ENCODE results near the gene RBCK1.
"Not testable (repeated sequence)": the region's sequence is repeated elsewhere in the genome, so short reads cannot be mapped to it uniquely, and the experiment has no call there.

Gene RBCK1

GRCh38 chr20:384723-385122, 23.4 kb upstream of the RBCK1 start:
- Histone ChIP-seq H3K79me2 (ENCODE audit: insufficient read depth, low read length) (peaks cover 71% of the 10 kb centered on the region), H3K9ac (ENCODE audit: low read depth, low read length) (no peak overlapping the region), H3K4me1 (ENCODE audit: insufficient read depth, low read length) (peaks cover 33% of the 10 kb centered on the region), H2AFZ (ENCODE audit: low read depth, low read length) (no peak overlapping the region), H3K9me3 (ENCODE audit: insufficient read depth, low read length, severe bottlenecking) (no peaks in the 10 kb centered on the region), H3K27ac (ENCODE audit: low read length) (no peak overlapping the region; the same call in 1 of the 2 replicates), H4K20me1 (ENCODE audit: insufficient read depth, low read length) (peaks cover 47% of the 10 kb centered on the region), H3K27me3 (ENCODE audit: insufficient read depth, low read length, poor library complexity) (no peaks in the 10 kb centered on the region), H3K4me2 (ENCODE audit: insufficient read depth, low read length) (no peak overlapping the region), H3K36me3 (ENCODE audit: insufficient read depth, low read length) (peaks cover 60% of the 10 kb centered on the region), H3K4me3 (ENCODE audit: low read depth in 1 of 2, low read length in 2 of 2) (no peak overlapping the region)
- ATAC-seq (ENCODE audit: insufficient read depth, low read depth) (no peak), DNase-seq (no peak)
- no peak for TF ChIP-seq EZH2 (IDR thresholded peaks at IDR 0.05; ENCODE audit: borderline replicate concordance, low read depth, low read length, severe bottlenecking)
- TF ChIP-seq, protein P1, sequence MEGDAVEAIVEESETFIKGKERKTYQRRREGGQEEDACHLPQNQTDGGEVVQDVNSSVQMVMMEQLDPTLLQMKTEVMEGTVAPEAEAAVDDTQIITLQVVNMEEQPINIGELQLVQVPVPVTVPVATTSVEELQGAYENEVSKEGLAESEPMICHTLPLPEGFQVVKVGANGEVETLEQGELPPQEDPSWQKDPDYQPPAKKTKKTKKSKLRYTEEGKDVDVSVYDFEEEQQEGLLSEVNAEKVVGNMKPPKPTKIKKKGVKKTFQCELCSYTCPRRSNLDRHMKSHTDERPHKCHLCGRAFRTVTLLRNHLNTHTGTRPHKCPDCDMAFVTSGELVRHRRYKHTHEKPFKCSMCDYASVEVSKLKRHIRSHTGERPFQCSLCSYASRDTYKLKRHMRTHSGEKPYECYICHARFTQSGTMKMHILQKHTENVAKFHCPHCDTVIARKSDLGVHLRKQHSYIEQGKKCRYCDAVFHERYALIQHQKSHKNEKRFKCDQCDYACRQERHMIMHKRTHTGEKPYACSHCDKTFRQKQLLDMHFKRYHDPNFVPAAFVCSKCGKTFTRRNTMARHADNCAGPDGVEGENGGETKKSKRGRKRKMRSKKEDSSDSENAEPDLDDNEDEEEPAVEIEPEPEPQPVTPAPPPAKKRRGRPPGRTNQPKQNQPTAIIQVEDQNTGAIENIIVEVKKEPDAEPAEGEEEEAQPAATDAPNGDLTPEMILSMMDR (IDR thresholded peaks at IDR 0.05; ENCODE audit: borderline replicate concordance, extremely low read depth, low read length, poor library complexity, severe bottlenecking), result no peak

GRCh38 chr20:385448-385847, 22.7 kb upstream of the RBCK1 start:
- peaks cover 66% of the 10 kb centered on the region for H3K79me2 ChIP-seq (ENCODE audit: insufficient read depth, low read length)
- H3K27me3 ChIP-seq (ENCODE audit: insufficient read depth, low read length, poor library complexity), result no peaks in the 10 kb centered on the region
- DNase-seq (no peak), ATAC-seq (ENCODE audit: insufficient read depth, low read depth) (no peak)
- peaks cover 28% of the 10 kb centered on the region for H3K4me1 ChIP-seq (ENCODE audit: insufficient read depth, low read length)
- H3K4me2 ChIP-seq (ENCODE audit: insufficient read depth, low read length), result no peak overlapping the region
- H4K20me1 ChIP-seq (ENCODE audit: insufficient read depth, low read length), result peaks cover 47% of the 10 kb centered on the region
- peaks cover 65% of the 10 kb centered on the region for H3K36me3 ChIP-seq (ENCODE audit: insufficient read depth, low read length)
- no peak overlapping the region for H3K4me3 ChIP-seq (ENCODE audit: low read depth in 1 of 2, low read length in 2 of 2)
- H2AFZ ChIP-seq (ENCODE audit: low read depth, low read length), result no peak overlapping the region
- H3K9ac ChIP-seq (ENCODE audit: low read depth, low read length), result no peak overlapping the region
- no peaks in the 10 kb centered on the region for H3K9me3 ChIP-seq (ENCODE audit: insufficient read depth, low read length, severe bottlenecking)
- no peak for TF ChIP-seq EZH2 (IDR thresholded peaks at IDR 0.05; ENCODE audit: borderline replicate concordance, low read depth, low read length, severe bottlenecking)
- TF ChIP-seq, protein P1 (IDR thresholded peaks at IDR 0.05; ENCODE audit: borderline replicate concordance, extremely low read depth, low read length, poor library complexity, severe bottlenecking), result no peak
- H3K27ac ChIP-seq (ENCODE audit: low read length), result no peak overlapping the region

DNA sequence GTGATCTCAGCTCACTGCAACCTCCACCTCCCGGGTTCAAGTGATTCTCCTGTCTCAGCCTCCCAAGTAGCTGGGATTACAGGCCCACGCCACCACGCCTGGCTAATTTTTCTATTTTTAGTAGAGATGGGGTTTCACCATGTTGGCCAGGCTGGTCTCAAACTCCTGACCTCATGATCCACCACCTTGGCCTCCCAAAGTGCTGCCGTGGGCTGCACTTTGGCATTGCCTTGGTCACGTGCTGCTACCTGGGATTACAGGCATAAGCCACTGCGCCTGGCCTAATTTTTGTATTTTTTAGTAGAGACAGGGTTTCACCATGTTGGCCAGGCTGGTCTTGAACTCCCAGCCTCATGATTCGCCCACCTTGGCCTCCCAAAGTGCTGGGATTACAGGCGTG, 21.5 kb upstream of the RBCK1 start:
- not testable (repeated sequence) for DNase-seq; ATAC-seq (ENCODE audit: insufficient read depth, low read depth); H3K4me2 ChIP-seq (ENCODE audit: insufficient read depth, low read length); H3K4me3 ChIP-seq (ENCODE audit: low read depth in 1 of 2, low read length in 2 of 2); H2AFZ ChIP-seq (ENCODE audit: low read depth, low read length); H3K9ac ChIP-seq (ENCODE audit: low read depth, low read length); H3K9me3 ChIP-seq (ENCODE audit: insufficient read depth, low read length, severe bottlenecking); H3K27ac ChIP-seq (ENCODE audit: low read length); H3K27me3 ChIP-seq (ENCODE audit: insufficient read depth, low read length, poor library complexity)
- Histone ChIP-seq H4K20me1 (ENCODE audit: insufficient read depth, low read length) (peaks cover 54% of the 10 kb centered on the region), H3K79me2 (ENCODE audit: insufficient read depth, low read length) (peaks cover 60% of the 10 kb centered on the region), H3K4me1 (ENCODE audit: insufficient read depth, low read length) (peaks cover 22% of the 10 kb centered on the region), H3K36me3 (ENCODE audit: insufficient read depth, low read length) (peaks cover 75% of the 10 kb centered on the region)

DNA sequence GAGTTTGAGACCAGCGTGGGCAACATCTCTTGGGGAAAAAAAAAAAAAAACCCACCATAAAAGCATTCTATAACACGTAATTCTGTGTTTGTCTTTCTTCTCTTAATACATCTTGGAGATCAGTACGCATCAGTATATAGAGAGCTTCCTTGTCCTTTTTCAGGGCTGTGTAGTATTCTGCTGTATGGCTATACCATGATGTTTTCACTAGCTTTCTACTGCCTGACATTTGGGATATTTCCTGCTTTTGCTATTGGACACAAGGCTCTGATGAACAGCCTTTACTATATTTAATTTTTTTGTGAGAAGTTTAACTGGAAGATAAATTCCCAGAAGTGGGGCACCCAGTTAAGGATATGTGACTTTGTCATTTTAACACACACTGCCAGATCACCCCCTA, 20.6 kb upstream of the RBCK1 start:
- TF ChIP-seq EZH2 (IDR thresholded peaks at IDR 0.05; ENCODE audit: borderline replicate concordance, low read depth, low read length, severe bottlenecking), result no peak
- TF ChIP-seq, protein P1 (IDR thresholded peaks at IDR 0.05; ENCODE audit: borderline replicate concordance, extremely low read depth, low read length, poor library complexity, severe bottlenecking), result no peak
- H3K36me3 ChIP-seq (ENCODE audit: insufficient read depth, low read length), result peaks cover 79% of the 10 kb centered on the region
- no peak for DNase-seq
- H3K9ac ChIP-seq (ENCODE audit: low read depth, low read length), result no peak overlapping the region
- H2AFZ ChIP-seq (ENCODE audit: low read depth, low read length), result no peak overlapping the region
- H3K79me2 ChIP-seq (ENCODE audit: insufficient read depth, low read length), result peaks cover 52% of the 10 kb centered on the region
- H3K27ac ChIP-seq (ENCODE audit: low read length), result no peak overlapping the region
- H3K4me1 ChIP-seq (ENCODE audit: insufficient read depth, low read length), result peaks cover 15% of the 10 kb centered on the region
- H3K4me2 ChIP-seq (ENCODE audit: insufficient read depth, low read length), result no peak overlapping the region
- no peak for ATAC-seq (ENCODE audit: insufficient read depth, low read depth)
- H3K27me3 ChIP-seq (ENCODE audit: insufficient read depth, low read length, poor library complexity), result no peaks in the 10 kb centered on the region
- no peak overlapping the region for H3K4me3 ChIP-seq (ENCODE audit: low read depth in 1 of 2, low read length in 2 of 2)
- H3K9me3 ChIP-seq (ENCODE audit: insufficient read depth, low read length, severe bottlenecking), result no peaks in the 10 kb centered on the region
- peaks cover 49% of the 10 kb centered on the region for H4K20me1 ChIP-seq (ENCODE audit: insufficient read depth, low read length)

Measured in DND-41 (cell line).